GM21528 (cell line): Measurements from ENCODE around the gene OLFML1.

Experiments
- ATAC-seq: cut with Tn5 transposase; IDR thresholded peaks from one replicate; pipeline ENCODE4 v1.9.1; 2021; ENCODE audit warnings: mild to moderate bottlenecking, moderate library complexity; ENCODE audit not compliant: unreplicated experiment, low FRiP score

OLFML1 gene

GRCh38 chr11:7552666-7553065 is 67.4 kb downstream of the OLFML1 start:
- no peak for ATAC-seq

GRCh38 chr11:7555052-7555699 is 69.9 kb downstream of the OLFML1 start:
- ATAC-seq: no peak

GRCh38 chr11:7558046-7558445 is 72.7 kb downstream of the OLFML1 start:
- ATAC-seq: no peak

- ATAC-seq: peak; percentile 74
Observed at GRCh38 chr11:7559398-7560283, 74.3 kb downstream of the OLFML1 start.
